ENCODE measurements around the gene MLH3. TPM values are rescaled to one million over a fixed set of nuclear protein-coding genes. Genes with fewer than 3 reads are reported as not detected.
"Not testable (repeated sequence)": the region's sequence is repeated elsewhere in the genome, so short reads cannot be mapped to it uniquely, and the experiment has no call there.

MLH3 gene
- total RNA-seq, 1 donor from 2014 or later: 20.2 TPM

GRCh38 chr14:75068294-75069120 is 17.2 kb upstream of the MLH3 start:
- ATAC-seq (no peak), DNase-seq (ENCODE audit: missing footprints) (no peak)
- intact Hi-C loops (cut with DNase I): loop anchor here (2.0 to 5.0 kb wide), 2 partner anchors 18 to 66 kb away; partner anchors contain the start of genes EIF2B2 and MLH3

- not testable (repeated sequence) for ATAC-seq; DNase-seq (ENCODE audit: missing footprints)
- intact Hi-C loops (cut with DNase I): loop anchor here (2.0 to 5.0 kb wide), 2 partner anchors 17 to 65 kb away; partner anchors contain the start of genes EIF2B2 and MLH3
Observed at GRCh38 chr14:75067765-75068164, 16.5 kb upstream of the MLH3 start.

- ATAC-seq (no peak), DNase-seq (ENCODE audit: missing footprints) (no peak)
- intact Hi-C loops (cut with DNase I): loop anchor here (5.0 kb wide), 1 partner anchor 65 kb away; the partner anchor contains the start of gene EIF2B2
Observed at GRCh38 chr14:75067212-75067611, 15.9 kb upstream of the MLH3 start.

- intact Hi-C loops (cut with DNase I): loop anchor here (5.0 kb wide), 1 partner anchor 64 kb away; the partner anchor contains the start of gene EIF2B2
- ATAC-seq: no peak
- DNase-seq (ENCODE audit: missing footprints): no peak
Observed at GRCh38 chr14:75066691-75067090, 15.4 kb upstream of the MLH3 start.

- ATAC-seq: no peak
- intact Hi-C loops (cut with DNase I): no loop called here
- no peak for DNase-seq (ENCODE audit: missing footprints)
Observed at GRCh38 chr14:75064205-75064567, 12.9 kb upstream of the MLH3 start.

- intact Hi-C loops (cut with DNase I): no loop called here
- DNase-seq (ENCODE audit: missing footprints): peak; percentile 94
- peak; percentile 94 for ATAC-seq
Observed at GRCh38 chr14:75063491-75064204, 12.4 kb upstream of the MLH3 start, which contains the start of gene ACYP1. TSS of gene ACYP1 (minus strand) at chr14:75064024. CDS start at chr14:75063553, 471 bp downstream.

GRCh38 chr14:75063013-75063412 is 11.7 kb upstream of the MLH3 start:
- ATAC-seq (no peak), DNase-seq (ENCODE audit: missing footprints) (no peak)
- intact Hi-C loops (cut with DNase I): no loop called here

- intact Hi-C loops (cut with DNase I): no loop called here
- ATAC-seq (no peak), DNase-seq (ENCODE audit: missing footprints) (no peak)
Observed at GRCh38 chr14:75060420-75060819, 9.2 kb upstream of the MLH3 start.

GRCh38 chr14:75059642-75060041 is 8.4 kb upstream of the MLH3 start:
- intact Hi-C loops (cut with DNase I): no loop called here
- DNase-seq (ENCODE audit: missing footprints) (no peak), ATAC-seq (no peak)

GRCh38 chr14:75054421-75054820 is 3.2 kb upstream of the MLH3 start:
- no peak for DNase-seq (ENCODE audit: missing footprints)
- intact Hi-C loops (cut with DNase I): no loop called here
- ATAC-seq: no peak

GRCh38 chr14:75053396-75054291 is 2.4 kb upstream of the MLH3 start:
- ATAC-seq (no peak), DNase-seq (ENCODE audit: missing footprints) (no peak)
- intact Hi-C loops (cut with DNase I): no loop called here

- intact Hi-C loops (cut with DNase I): loop anchor here (2.0 kb wide), 1 partner anchor 17 kb away; the partner anchor contains the start of gene ZC2HC1C
- DNase-seq (ENCODE audit: missing footprints): no peak
- no peak for ATAC-seq
Observed at GRCh38 chr14:75051556-75051899, 261 bp upstream of the MLH3 start.

- DNase-seq (ENCODE audit: missing footprints) (no peak), ATAC-seq (peak; percentile 14)
- intact Hi-C loops (cut with DNase I): loop anchor here (2.0 kb wide), 1 partner anchor 19 kb away; the partner anchor contains the start of gene ZC2HC1C
Observed at GRCh38 chr14:75049731-75050201, 1.5 kb downstream of the MLH3 start.

GRCh38 chr14:75049136-75049535 is 2.1 kb downstream of the MLH3 start:
- DNase-seq (ENCODE audit: missing footprints) (no peak), ATAC-seq (peak; percentile 27)
- intact Hi-C loops (cut with DNase I): no loop called here

GRCh38 chr14:75048101-75048500 is 3.2 kb downstream of the MLH3 start:
- intact Hi-C loops (cut with DNase I): no loop called here
- DNase-seq (ENCODE audit: missing footprints): no peak
- ATAC-seq: no peak

- intact Hi-C loops (cut with DNase I): no loop called here
- no peak for DNase-seq (ENCODE audit: missing footprints)
- ATAC-seq: no peak
Observed at GRCh38 chr14:75047506-75047905, 3.8 kb downstream of the MLH3 start.

- ATAC-seq (no peak), DNase-seq (ENCODE audit: missing footprints) (no peak)
- intact Hi-C loops (cut with DNase I): no loop called here
Observed at GRCh38 chr14:75046899-75047298, 4.4 kb downstream of the MLH3 start.

GRCh38 chr14:75046275-75046674 is 5.0 kb downstream of the MLH3 start:
- intact Hi-C loops (cut with DNase I): no loop called here
- no peak for ATAC-seq

GRCh38 chr14:75044752-75045151 is 6.5 kb downstream of the MLH3 start:
- DNase-seq (ENCODE audit: missing footprints) (no peak), ATAC-seq (no peak)
- intact Hi-C loops (cut with DNase I): no loop called here

More at GRCh38 chr14:75046275-75046674, 5.0 kb downstream of the MLH3 start:
- no peak for DNase-seq (ENCODE audit: missing footprints)

All from Right ventricle myocardium inferior (tissue), 1 donor.